ENCODE measurements around the gene OXGR1.
A peak's percentile ranks its signal among the peaks of the same experiment; 100 is the strongest.
"Not testable (repeated sequence)": the region's sequence is repeated elsewhere in the genome, so short reads cannot be mapped to it uniquely, and the experiment has no call there.

Gene OXGR1

DNA sequence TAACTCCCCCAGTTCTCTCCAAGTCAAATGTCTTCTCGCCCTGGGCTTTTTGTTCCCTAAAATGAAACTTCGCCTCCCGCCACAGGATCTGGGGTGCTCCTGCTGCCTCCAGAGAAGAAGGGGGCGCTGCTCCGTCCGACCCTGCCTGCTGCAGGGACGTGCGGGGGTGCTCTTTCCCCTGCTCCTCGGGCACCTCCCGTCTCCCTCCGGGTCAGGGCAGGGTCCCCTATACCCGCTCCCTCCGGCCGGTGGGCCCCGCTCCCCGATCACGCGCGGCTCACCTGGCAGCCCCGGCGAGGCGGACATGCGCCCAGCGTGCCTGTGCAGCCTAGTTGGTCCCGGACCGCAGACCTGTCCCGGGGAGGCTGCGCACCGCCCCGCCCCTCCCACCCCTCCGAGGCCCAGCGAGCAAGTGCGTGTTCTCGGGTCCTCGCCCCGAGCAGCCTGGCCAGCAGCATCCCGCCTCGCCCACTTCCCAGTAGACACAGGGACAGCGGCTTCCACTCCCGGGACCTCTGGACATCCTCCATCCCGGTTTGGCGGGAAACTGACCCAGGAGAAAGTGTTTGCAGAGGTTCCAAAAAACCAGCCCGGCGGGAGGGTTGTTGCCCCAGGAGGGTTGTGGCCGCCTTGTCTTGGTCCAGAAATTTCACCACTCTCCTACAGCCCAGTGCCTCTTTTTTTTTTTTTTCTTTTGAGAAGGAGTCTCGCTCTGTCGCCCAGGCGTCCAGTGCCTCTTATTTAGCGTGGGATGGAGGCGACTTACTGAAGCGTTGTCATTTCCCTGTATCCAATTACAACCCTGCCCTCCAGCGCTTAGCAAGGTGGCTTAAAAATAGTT, at the start of gene OXGR1:
OXGR1 (minus strand) TSS at position 460 of the 841 bp plus-strand sequence. CDS start 6,717 bp downstream, outside the sequence.
- no peak for DNase-seq (ENCODE audit: low read depth)

- no peak for DNase-seq (ENCODE audit: low read depth)
Observed at GRCh38 chr13:97043302-97043701, 49.0 kb upstream of the OXGR1 start.

DNA sequence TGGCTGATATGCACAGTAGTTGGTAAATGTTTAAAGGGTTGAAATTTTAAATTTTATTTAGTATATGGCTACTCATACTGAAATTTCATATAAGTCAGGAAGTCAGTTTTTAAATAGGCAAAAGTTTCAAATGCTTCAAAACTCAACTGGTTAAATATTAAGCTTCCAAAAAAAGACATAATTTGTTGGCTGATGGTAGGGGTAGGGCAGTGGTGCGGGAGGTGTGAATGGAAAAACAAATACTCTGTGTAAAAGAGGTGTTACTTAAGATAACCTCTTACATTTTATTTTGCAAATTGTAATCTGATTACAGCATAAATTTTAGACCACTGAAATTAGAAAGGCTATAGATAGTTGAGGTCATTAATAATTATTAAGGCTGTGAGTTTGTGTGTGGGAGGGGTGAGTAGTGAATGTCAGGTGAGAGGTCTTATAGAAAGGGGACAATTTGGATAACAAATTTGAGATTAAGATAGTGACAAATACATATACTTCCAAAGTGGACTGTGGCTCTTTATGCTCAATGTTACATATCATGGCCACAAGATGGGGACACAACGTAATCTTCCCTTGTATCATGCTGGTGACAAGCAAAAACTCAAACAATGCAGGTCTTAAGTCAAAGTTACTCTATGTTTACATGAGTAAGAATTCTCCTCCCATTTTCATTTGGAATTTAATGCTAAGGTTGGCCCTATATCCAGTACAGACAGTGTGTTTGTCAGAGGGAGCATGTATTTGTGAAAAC, 36.6 kb upstream of the OXGR1 start:
- no peak for DNase-seq (ENCODE audit: low read depth)

GRCh38 chr13:97028441-97029299, 34.4 kb upstream of the OXGR1 start:
- DNase-seq (ENCODE audit: low read depth): peak; percentile 14

- DNase-seq (ENCODE audit: low read depth): no peak
Observed at GRCh38 chr13:97027162-97027554, 32.9 kb upstream of the OXGR1 start.

DNA sequence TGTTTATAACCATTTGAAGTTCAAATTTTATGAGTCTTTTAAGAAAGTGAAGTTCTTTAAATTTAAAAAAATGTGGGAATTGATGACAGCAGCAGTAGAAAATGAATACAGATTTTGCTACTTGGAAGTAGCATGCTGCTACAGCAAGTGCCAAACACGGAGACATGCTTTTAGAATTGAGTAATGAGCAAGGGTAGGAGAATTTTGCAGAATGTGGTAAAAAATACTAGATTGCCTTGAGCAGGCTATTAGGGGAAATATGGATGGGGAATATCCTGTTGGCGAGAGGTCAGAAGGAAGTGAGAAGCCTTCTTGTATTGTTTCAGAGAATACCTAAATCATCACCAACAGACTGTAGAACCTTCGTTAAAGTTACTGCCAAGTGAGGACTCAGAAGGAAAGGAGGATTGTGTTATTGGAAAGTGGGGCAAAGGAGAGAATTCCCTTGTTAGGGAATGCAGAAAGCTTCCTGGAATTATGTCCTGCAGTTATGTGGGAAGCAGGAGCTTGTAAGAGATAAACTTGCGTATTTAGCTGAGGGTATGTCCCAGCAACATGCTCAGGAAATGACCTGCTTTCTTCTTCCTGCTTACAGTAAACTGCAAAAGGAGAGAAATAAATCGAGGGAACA, 32.4 kb upstream of the OXGR1 start:
- DNase-seq (ENCODE audit: low read depth): no peak

GRCh38 chr13:97023812-97024211, 29.5 kb upstream of the OXGR1 start:
- DNase-seq (ENCODE audit: low read depth): not testable (repeated sequence)

DNA sequence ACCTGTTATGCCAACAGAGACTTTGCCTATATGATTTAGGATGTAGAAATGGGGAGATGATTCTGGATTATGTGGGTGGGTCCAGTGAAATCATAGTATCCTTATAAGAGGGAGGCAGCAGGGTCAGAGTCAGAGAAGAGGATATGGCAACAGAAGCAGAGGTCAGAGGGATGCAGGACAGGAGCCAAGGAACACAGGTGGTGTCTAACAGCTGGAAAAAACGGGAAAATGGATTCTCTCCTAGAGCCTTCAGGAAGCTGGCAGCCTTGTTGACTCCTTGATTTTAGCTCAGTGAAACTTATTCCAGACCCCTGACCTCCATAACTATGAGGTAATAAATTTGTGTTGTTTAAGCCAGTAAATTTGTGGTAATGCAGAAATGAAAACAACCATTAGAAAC, 28.8 kb upstream of the OXGR1 start:
- DNase-seq (ENCODE audit: low read depth): no peak

GRCh38 chr13:97021241-97021640, 27.0 kb upstream of the OXGR1 start:
- no peak for DNase-seq (ENCODE audit: low read depth)

GRCh38 chr13:97020689-97021240, 26.5 kb upstream of the OXGR1 start:
- no peak for DNase-seq (ENCODE audit: low read depth)

DNA sequence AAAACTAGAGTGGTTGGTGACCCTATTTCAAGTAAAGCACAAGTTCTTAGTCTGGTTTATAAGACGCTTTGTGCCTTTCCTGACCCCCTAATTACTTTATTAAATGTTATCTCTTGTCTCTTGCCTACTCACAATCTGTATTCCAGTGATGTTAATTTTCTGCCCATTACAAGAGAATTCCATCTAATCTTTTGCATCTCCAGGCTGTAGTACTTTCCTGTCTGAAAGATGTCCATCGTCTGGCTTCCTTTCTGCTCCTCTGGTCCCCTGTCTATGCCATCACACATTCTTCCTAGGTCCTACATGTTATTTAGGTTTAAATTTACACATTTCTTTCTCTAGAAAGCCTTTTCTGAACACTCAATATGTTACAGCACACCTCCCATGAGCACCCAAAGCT, 25.9 kb upstream of the OXGR1 start:
- no peak for DNase-seq (ENCODE audit: low read depth)

DNA sequence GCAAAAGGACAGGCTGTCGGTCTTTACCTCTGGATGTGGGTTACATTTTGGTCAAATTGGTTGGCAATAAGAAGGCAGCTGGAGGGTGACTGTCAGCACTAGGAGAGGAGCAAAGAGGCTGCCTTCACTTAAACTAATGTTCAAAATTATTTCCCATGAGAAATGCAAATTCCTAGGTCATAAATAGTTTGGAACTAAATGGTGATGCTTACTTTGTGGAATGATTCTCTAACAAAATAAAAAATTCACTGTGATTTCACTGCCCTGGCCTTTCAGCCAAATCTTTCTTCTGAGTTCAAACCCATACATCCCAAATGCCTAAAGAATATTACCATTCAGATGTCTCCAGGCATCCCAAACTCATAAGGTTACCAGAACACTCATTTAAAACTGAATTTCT, 25.0 kb upstream of the OXGR1 start:
- DNase-seq (ENCODE audit: low read depth): no peak

- no peak for DNase-seq (ENCODE audit: low read depth)
Observed at GRCh38 chr13:97018029-97018819, 23.9 kb upstream of the OXGR1 start.

DNA sequence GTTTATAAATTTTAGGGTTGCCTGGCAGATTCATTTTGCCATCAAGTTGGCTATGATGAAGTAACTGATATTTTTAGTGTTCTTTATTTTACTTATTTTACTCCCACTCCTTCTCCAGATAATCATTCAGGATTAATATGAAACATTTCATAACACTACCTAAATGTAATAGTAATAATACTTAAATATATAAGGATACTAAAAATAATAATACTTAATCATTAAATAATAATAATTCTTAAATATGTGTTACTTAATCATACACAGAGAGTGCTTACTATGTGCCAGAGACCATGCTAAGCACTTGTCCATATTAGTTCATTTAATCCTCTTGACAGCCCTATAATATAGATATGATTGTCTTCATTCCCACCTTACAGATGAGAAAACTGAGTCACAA, 23.0 kb upstream of the OXGR1 start:
- DNase-seq (ENCODE audit: low read depth): no peak

DNA sequence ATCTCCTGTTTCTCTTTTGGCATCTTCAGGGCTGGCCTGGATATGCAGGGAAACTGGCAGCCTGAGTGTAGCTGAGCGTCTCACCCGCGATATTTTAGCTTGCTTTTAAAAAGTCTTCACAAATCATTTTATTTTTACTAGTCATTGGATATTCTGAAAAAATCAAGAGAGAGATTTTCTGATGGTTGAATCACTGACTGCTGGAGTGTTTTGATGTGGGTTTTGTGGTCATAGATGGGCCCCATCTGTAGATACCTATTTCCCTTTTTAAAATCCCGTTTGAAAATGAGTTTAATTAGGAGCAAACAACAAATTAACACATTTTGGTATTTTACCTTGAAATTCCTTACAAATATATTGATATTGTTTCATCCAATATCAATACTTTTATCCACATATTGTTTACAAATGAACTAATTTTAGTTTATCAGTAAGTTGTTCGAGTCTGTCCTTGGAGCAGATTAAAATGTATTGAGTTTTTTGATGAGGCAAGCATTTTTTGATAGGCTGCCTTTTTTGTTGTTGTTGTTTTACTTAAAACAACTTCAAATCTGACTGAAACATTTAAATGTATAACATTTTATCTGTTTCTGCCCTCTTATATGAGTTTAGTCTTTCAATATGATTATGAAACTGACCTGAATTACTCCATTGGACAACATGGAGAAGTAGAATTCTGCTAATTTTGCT, 21.5 kb upstream of the OXGR1 start:
- DNase-seq (ENCODE audit: low read depth): no peak

GRCh38 chr13:97012251-97013048, 18.2 kb upstream of the OXGR1 start:
- no peak for DNase-seq (ENCODE audit: low read depth)

DNA sequence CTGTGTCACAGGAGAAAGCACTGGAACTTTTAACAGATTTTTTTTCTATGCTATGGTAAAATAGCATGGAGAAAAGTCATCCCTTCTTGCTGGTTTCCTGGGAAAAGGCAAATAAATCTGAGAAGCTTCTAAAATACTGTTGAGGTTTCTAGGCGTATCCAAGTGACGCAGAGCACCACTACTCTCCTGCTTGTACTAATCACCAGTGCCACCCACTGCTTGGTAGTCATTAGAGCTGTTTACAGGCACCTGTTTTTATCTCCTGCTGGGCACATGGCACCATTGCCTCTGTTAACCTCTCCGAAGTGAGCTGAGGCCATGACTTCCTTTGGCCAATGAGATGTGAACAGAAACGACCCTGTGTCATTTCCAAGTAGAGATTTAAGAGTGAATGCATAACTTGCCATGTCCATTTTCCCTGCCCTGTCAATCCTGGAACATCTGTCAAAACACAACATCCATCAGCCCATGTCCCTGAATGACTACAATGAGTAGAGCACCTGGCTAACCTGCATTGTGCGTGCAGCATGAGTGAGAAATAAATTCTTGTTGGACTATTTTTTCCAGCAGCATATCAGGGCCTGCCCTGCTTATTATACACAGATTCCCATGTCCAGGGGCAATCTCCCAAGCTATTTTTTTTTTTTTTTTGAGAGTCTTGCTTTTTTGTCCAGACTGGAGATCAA, 17.3 kb upstream of the OXGR1 start:
- DNase-seq (ENCODE audit: low read depth): no peak

DNA sequence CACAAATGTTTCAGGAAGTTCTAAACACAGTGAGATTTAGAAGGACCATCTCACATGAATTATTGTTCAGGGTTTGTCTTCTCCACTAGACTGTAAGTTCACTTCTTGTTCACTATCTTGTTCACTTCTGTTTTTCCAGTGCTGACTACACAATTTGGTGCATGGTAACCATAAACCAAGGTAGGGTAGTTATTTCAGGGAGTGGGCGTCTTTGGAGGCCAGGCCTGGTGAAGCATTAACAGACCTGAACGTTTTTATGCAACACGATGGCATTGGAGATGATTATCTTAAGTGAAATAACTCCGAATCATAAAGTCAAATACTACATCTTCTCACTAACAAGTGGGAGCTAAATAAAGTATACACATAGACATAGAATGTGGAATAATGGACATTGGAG, 14.4 kb upstream of the OXGR1 start:
- DNase-seq (ENCODE audit: low read depth): no peak
